Suprapubic skin (tissue), 4 donors: Measurements from ENCODE around the gene FIGNL1. TPM values are rescaled to one million over a fixed set of nuclear protein-coding genes. Genes with fewer than 3 reads are reported as not detected.

Experiments
- DNase-seq, 2 donors: peaks; one replicate each; pipeline ENCODE4 v3.0.0-alpha.2; 2019; ENCODE audit warnings: low spot score in 2 of 2
- H3K27ac ChIP-seq: fragments of 200-600 bp; sonication (generic); one replicate; pipeline ENCODE4 v1.5.1; 2019
- H3K27me3 ChIP-seq: fragments of 200-600 bp; sonication (generic); one replicate; pipeline ENCODE4 v1.5.1; 2019
- H3K36me3 ChIP-seq: fragments of 200-600 bp; sonication (generic); one replicate; pipeline ENCODE4 v1.5.1; 2019
- H3K4me1 ChIP-seq: fragments of 200-600 bp; sonication (generic); one replicate; pipeline ENCODE4 v1.5.1; 2019
- H3K4me3 ChIP-seq: fragments of 200-600 bp; sonication (generic); one replicate; pipeline ENCODE4 v1.5.1; 2019; ENCODE audit warnings: mild to moderate bottlenecking
- H3K9me3 ChIP-seq: fragments of 200-600 bp; sonication (generic); one replicate; pipeline ENCODE4 v1.5.1; 2019
- EP300 ChIP-seq: sonication (generic); formaldehyde crosslinking; IDR thresholded peaks from one replicate; pipeline ENCODE4 v1.6.1; 2017; ENCODE audit warnings: antibody characterized with exemption
- POLR2A ChIP-seq, 2 donors: fragments of 450-650 bp; IDR thresholded peaks; one replicate each; pipeline ENCODE4 v1.6.1; 2017; ENCODE audit warnings: antibody characterized with exemption in 2 of 2, mild to moderate bottlenecking in 2 of 2, moderate library complexity in 2 of 2
- POLR2AphosphoS5 ChIP-seq, 3 donors: sonication (generic); formaldehyde crosslinking; IDR thresholded peaks; one replicate each; pipeline ENCODE4 v1.6.1; 2017; ENCODE audit warnings: antibody characterized with exemption in 3 of 3
- WGBS: methylation state at CpG from one replicate; pipeline ENCODE4 v1.1.5; 2018; 5-methylcytosine and 5-hydroxymethylcytosine counted together
- total RNA-seq, 4 donors: library from RNA; depleted of rRNA; stranded (reverse); fragments of >200 nt; gene quantifications; one replicate each; pipeline ENCODE4 v1.1.0, GENCODE V29; 2016
- TF ChIP-seq, protein P1 (sequence below), 2 donors: fragments of 200-600 bp in 1 of 2; fragments of 450-650 bp in 1 of 2; sonication (generic) in 1 of 2; IDR thresholded peaks; one replicate each; pipeline ENCODE4 v1.5.1; 2016 to 2019; ENCODE audit warnings: antibody characterized with exemption in 2 of 2, mild to moderate bottlenecking in 1 of 2, moderate library complexity in 1 of 2

The FIGNL1 gene
- total RNA-seq, 4 donors from 2014 or later: 8.1 to 22.1 (median 16.4) TPM

DNA sequence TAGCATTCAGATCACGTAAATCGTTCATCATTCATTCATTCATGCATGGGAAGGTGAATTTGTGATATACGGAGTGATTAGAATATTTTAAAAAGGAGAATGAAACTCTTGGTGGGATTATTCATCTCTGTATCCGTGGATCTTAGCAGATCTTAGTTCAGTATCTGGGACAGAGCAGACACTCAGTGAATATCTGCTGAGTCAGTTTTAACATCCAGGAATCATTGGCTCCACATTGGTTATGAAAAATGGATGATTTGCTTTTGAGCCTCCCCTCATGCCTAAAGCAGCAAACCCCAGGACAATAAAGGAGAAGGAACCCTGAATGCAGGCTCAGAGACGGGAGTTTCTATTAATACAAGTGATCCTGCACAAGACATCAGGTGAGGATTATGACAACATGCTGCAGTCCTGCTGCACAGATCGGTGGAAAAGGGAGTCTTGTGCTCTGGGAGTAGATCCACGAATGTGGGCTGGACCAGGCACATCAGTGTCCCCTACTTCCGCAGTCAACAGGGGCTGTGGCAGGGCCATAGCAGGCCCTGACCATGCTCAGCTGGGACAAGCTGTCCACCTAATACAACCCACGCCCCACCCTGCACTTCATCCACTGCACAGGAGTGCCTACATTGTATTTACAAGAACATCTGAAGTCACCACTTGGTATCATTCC lies 26.9 kb upstream of the FIGNL1 start:
- Histone ChIP-seq H3K9me3 (no peaks in the 10 kb centered on the region), H3K27ac (no peak overlapping the region), H3K4me3 (no peak overlapping the region), H3K36me3 (no peaks in the 10 kb centered on the region), H3K27me3 (no peaks in the 10 kb centered on the region), H3K4me1 (peaks cover 4% of the 10 kb centered on the region)
- WGBS: 92% methylated on average over 9 of the region's 9 CpGs
- no peak for DNase-seq
- TF ChIP-seq, protein P1, sequence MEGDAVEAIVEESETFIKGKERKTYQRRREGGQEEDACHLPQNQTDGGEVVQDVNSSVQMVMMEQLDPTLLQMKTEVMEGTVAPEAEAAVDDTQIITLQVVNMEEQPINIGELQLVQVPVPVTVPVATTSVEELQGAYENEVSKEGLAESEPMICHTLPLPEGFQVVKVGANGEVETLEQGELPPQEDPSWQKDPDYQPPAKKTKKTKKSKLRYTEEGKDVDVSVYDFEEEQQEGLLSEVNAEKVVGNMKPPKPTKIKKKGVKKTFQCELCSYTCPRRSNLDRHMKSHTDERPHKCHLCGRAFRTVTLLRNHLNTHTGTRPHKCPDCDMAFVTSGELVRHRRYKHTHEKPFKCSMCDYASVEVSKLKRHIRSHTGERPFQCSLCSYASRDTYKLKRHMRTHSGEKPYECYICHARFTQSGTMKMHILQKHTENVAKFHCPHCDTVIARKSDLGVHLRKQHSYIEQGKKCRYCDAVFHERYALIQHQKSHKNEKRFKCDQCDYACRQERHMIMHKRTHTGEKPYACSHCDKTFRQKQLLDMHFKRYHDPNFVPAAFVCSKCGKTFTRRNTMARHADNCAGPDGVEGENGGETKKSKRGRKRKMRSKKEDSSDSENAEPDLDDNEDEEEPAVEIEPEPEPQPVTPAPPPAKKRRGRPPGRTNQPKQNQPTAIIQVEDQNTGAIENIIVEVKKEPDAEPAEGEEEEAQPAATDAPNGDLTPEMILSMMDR (IDR thresholded peaks at IDR 0.05): no peak
- TF ChIP-seq POLR2AphosphoS5 (IDR thresholded peaks at IDR 0.05) (no peak), EP300 (no peak), POLR2A (IDR thresholded peaks at IDR 0.05) (no peak)

DNA sequence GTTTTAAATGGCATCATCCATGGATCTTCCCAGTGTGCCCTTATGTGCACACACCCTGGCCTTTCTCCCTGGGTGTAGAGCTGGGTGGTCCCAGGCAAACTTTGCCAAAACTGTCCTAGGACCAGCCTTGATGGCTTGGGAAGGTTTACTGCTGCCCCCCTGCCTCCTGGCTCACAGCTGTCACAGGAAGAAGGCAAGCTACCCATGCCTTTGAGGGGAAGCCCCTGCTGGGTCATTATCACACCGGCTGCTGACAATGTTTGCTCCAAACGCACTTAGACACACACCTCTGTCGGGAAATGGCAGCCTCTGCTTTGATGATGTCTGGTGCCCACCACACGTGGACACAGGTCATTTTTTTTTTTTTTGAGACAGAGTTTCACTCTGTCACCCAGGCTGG lies 25.2 kb upstream of the FIGNL1 start:
- H3K27ac ChIP-seq: no peak overlapping the region
- H3K9me3 ChIP-seq: no peaks in the 10 kb centered on the region
- H3K27me3 ChIP-seq: no peaks in the 10 kb centered on the region
- no peaks in the 10 kb centered on the region for H3K36me3 ChIP-seq
- peaks cover 4% of the 10 kb centered on the region for H3K4me1 ChIP-seq
- H3K4me3 ChIP-seq: no peak overlapping the region
- 62% methylated on average over 4 of the region's 4 CpGs for WGBS
- TF ChIP-seq POLR2AphosphoS5 (IDR thresholded peaks at IDR 0.05): no peak
- no peak for TF ChIP-seq EP300
- TF ChIP-seq POLR2A (IDR thresholded peaks at IDR 0.05): no peak
- TF ChIP-seq, protein P1 (IDR thresholded peaks at IDR 0.05): no peak
- DNase-seq: no peak

DNA sequence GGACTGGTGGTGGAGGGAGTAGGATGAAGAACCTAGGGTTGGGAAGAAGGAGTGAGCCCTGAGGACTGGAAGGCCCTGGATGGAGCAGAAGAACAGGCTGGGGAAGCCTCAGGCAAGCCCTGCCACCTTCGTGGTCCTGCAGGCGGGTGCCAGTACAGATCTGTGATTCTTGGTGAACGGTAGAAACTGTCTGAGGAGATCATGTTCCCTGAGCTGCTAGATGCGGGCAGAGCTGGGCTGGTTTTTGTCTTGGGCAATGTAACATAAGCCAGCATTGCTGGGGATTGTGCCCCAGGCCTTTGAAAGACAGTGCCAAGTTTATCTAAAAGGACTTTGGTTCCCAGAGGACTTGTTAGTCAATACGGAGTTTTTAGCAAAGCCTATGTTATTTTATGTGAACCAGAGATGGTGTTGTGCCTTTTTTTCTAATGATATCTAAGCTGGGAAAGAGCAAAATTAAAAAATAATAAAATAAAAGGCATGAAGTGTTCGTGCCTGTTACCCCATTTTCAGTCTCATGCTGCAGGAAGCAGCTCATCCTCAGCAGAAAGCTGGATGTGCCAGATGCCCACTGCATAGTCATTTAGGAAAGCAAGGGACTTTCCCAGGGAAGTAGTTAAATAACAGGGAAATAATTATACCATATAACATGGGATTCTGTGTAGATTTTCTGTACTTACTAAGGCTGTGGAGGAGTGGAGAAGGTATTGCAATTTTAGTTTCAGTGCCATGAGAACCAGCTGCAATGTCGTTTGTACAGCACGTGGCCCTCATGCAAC lies 24.4 kb upstream of the FIGNL1 start:
- Histone ChIP-seq H3K4me3 (no peak overlapping the region), H3K27ac (no peak overlapping the region), H3K4me1 (peaks cover 4% of the 10 kb centered on the region), H3K9me3 (no peaks in the 10 kb centered on the region), H3K27me3 (no peaks in the 10 kb centered on the region), H3K36me3 (no peaks in the 10 kb centered on the region)
- no peak for DNase-seq
- WGBS: 39% methylated on average over 8 of the region's 8 CpGs
- no peak for TF ChIP-seq POLR2AphosphoS5 (IDR thresholded peaks at IDR 0.05)
- TF ChIP-seq EP300: no peak
- TF ChIP-seq, protein P1 (IDR thresholded peaks at IDR 0.05): no peak
- no peak for TF ChIP-seq POLR2A (IDR thresholded peaks at IDR 0.05)

DNA sequence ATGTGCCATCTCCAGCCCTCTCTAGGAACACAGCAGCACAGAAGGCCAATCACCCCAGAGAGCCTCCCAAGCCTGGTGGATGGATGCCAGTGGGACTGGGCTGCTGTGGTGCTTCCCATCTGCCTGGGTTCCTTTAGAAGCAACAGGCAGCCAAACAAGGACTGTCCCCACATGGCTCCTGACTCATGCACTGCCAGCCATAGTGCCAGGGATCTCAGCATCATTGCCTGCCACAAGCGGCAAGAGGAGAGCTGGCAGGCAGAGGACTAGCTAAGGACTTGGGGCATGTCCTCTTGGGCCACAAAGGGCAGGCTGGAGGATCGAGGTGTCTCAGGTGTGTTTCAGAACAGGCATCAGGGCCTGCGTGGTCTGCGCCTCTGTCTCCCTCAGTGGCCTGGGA lies 23.4 kb upstream of the FIGNL1 start:
- peaks cover 4% of the 10 kb centered on the region for H3K4me1 ChIP-seq
- DNase-seq: no peak
- no peak overlapping the region for H3K27ac ChIP-seq
- no peak overlapping the region for H3K4me3 ChIP-seq
- H3K9me3 ChIP-seq: no peaks in the 10 kb centered on the region
- no peaks in the 10 kb centered on the region for H3K36me3 ChIP-seq
- H3K27me3 ChIP-seq: no peaks in the 10 kb centered on the region
- TF ChIP-seq POLR2AphosphoS5 (IDR thresholded peaks at IDR 0.05): no peak
- TF ChIP-seq, protein P1 (IDR thresholded peaks at IDR 0.05): no peak
- WGBS: 67% methylated on average over 1 of the region's 4 CpGs

DNA sequence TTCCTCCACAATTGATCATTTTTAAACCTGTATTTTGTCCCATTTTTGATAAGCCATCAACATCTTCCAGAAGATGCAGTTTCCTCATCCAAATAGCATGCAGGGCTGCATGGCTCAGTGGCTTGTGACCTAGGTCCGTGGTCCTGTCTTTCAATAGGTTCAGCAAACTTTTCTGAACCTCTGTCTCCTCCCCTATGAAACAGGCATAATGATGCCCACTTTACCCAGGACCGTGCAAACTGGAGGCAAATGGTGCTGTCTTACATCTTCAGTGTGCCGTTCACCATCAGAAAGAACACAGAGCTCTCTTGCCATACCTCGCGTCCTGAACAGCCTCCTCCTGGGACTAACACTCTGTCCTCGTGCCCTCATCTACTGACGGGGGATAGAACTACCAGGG lies 22.3 kb upstream of the FIGNL1 start:
- no peak for DNase-seq
- WGBS: 94% methylated on average over 7 of the region's 7 CpGs
- no peaks in the 10 kb centered on the region for H3K27me3 ChIP-seq
- H3K9me3 ChIP-seq: no peaks in the 10 kb centered on the region
- no peak overlapping the region for H3K27ac ChIP-seq
- TF ChIP-seq POLR2A (IDR thresholded peaks at IDR 0.05): no peak
- TF ChIP-seq EP300: no peak
- TF ChIP-seq, protein P1 (IDR thresholded peaks at IDR 0.05): no peak
- TF ChIP-seq POLR2AphosphoS5 (IDR thresholded peaks at IDR 0.05): no peak
- no peaks in the 10 kb centered on the region for H3K36me3 ChIP-seq
- H3K4me3 ChIP-seq: no peak overlapping the region
- H3K4me1 ChIP-seq: peaks cover 7% of the 10 kb centered on the region
